Measurements from ENCODE around the gene XRN1.
"Not testable (repeated sequence)": the region's sequence is repeated elsewhere in the genome, so short reads cannot be mapped to it uniquely, and the experiment has no call there.

XRN1 gene

GRCh38 chr3:142433110-142433509 lies 14.7 kb downstream of the XRN1 start:
- no peak for DNase-seq

- DNase-seq, result no peak
Observed at GRCh38 chr3:142429582-142429981, 18.3 kb downstream of the XRN1 start.

- DNase-seq, result no peak
Observed at GRCh38 chr3:142424754-142425153, 23.1 kb downstream of the XRN1 start.

- no peak for DNase-seq
Observed at GRCh38 chr3:142418926-142419592, 28.8 kb downstream of the XRN1 start.

GRCh38 chr3:142417302-142417701 lies 30.5 kb downstream of the XRN1 start:
- DNase-seq, result no peak

GRCh38 chr3:142400537-142400936 lies 47.3 kb downstream of the XRN1 start:
- not testable (repeated sequence) for DNase-seq

- no peak for DNase-seq
Observed at GRCh38 chr3:142394921-142395622, 52.8 kb downstream of the XRN1 start.

- no peak for DNase-seq
Observed at GRCh38 chr3:142385078-142385477, 62.8 kb downstream of the XRN1 start.

- no peak for DNase-seq
Observed at GRCh38 chr3:142374687-142375086, 73.2 kb downstream of the XRN1 start.

- DNase-seq, result not testable (repeated sequence)
Observed at GRCh38 chr3:142369576-142369975, 78.3 kb downstream of the XRN1 start.

- DNase-seq, result no peak
Observed at GRCh38 chr3:142366434-142366833, 81.4 kb downstream of the XRN1 start.

GRCh38 chr3:142363936-142364467 lies 83.8 kb downstream of the XRN1 start:
- DNase-seq, result no peak

GRCh38 chr3:142363433-142363832 lies 84.4 kb downstream of the XRN1 start:
- not testable (repeated sequence) for DNase-seq

- DNase-seq, result no peak
Observed at GRCh38 chr3:142359367-142359766, 88.5 kb downstream of the XRN1 start.

GRCh38 chr3:142356818-142357217 lies 91.0 kb downstream of the XRN1 start:
- no peak for DNase-seq

- no peak for DNase-seq
Observed at GRCh38 chr3:142355692-142356091, 92.1 kb downstream of the XRN1 start.

- no peak for DNase-seq
Observed at GRCh38 chr3:142354076-142354475, 93.8 kb downstream of the XRN1 start.

GRCh38 chr3:142353571-142353970 lies 94.3 kb downstream of the XRN1 start:
- DNase-seq, result no peak

GRCh38 chr3:142352698-142353097 lies 95.1 kb downstream of the XRN1 start:
- DNase-seq, result not testable (repeated sequence)

- no peak for DNase-seq
Observed at GRCh38 chr3:142348460-142348859, 99.4 kb downstream of the XRN1 start.

GRCh38 chr3:142337994-142338393 lies 109.8 kb downstream of the XRN1 start:
- no peak for DNase-seq

GRCh38 chr3:142332390-142332789 lies 115.4 kb downstream of the XRN1 start:
- DNase-seq, result no peak

GRCh38 chr3:142324275-142324953 lies 123.4 kb downstream of the XRN1 start:
- not testable (repeated sequence) for DNase-seq

GRCh38 chr3:142319912-142320311 lies 127.9 kb downstream of the XRN1 start:
- no peak for DNase-seq

Measured in stimulated activated CD4-positive, alpha-beta T cell treated with anti-CD3 and anti-CD28 coated beads, Interleukin-1b, Interleukin-23, amount 100 ng/mL, for 48 hours (primary cell).